ENCODE measurements around the gene C1orf141.

DNA sequence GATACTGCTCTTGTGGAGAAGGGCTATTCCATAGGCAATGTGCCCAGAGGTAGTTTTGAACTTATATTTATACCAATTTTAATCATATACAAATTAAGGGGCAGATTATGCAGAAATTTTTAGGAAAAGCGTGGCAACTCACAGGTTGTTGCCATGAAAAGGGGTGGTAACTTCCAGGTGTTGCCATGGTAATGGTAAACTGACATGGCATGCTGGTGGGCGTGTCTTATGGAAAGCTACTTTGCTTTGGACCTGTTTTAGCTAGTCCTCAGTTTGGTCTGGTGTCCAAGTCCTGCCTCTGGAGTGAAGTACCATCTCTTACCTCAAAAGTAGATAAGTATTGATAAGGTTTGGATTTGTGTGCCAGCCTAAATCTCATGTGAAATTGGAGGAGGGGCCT, 23.6 kb upstream of the C1orf141 start:
- no peak for TF ChIP-seq EP300 (IDR thresholded peaks at IDR 0.05)
- TF ChIP-seq, protein P1, sequence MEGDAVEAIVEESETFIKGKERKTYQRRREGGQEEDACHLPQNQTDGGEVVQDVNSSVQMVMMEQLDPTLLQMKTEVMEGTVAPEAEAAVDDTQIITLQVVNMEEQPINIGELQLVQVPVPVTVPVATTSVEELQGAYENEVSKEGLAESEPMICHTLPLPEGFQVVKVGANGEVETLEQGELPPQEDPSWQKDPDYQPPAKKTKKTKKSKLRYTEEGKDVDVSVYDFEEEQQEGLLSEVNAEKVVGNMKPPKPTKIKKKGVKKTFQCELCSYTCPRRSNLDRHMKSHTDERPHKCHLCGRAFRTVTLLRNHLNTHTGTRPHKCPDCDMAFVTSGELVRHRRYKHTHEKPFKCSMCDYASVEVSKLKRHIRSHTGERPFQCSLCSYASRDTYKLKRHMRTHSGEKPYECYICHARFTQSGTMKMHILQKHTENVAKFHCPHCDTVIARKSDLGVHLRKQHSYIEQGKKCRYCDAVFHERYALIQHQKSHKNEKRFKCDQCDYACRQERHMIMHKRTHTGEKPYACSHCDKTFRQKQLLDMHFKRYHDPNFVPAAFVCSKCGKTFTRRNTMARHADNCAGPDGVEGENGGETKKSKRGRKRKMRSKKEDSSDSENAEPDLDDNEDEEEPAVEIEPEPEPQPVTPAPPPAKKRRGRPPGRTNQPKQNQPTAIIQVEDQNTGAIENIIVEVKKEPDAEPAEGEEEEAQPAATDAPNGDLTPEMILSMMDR (IDR thresholded peaks at IDR 0.05), result no peak
